Effector memory CD4-positive, alpha-beta T cell (primary cell): ENCODE measurements around the gene TEX54.
"Not testable (repeated sequence)": the region's sequence is repeated elsewhere in the genome, so short reads cannot be mapped to it uniquely, and the experiment has no call there.

ENCODE experiments used
- DNase-seq, 3 donors: peaks; one replicate each; pipeline ENCODE4 v3.0.0-alpha.2; 2020
- H3K27ac ChIP-seq: 2 replicates; pipeline ENCODE4 v1.7.0; 2013; ENCODE audit warnings: mild to moderate bottlenecking, low read length, moderate library complexity; ENCODE audit not compliant: insufficient read depth, poor library complexity, severe bottlenecking
- H3K27me3 ChIP-seq: replicated peaks from 2 replicates; pipeline ENCODE4 v1.7.0; 2013; ENCODE audit warnings: mild to moderate bottlenecking, low read length; ENCODE audit not compliant: insufficient read depth, control insufficient read depth, poor library complexity, severe bottlenecking
- H3K36me3 ChIP-seq: 2 replicates; pipeline ENCODE4 v1.7.0; 2013; ENCODE audit warnings: mild to moderate bottlenecking, low read length, moderate library complexity; ENCODE audit not compliant: control insufficient read depth, insufficient read depth
- H3K4me1 ChIP-seq: 2 replicates; pipeline ENCODE4 v1.7.0; 2013; ENCODE audit warnings: low read length, mild to moderate bottlenecking; ENCODE audit not compliant: control insufficient read depth, insufficient read depth, poor library complexity, severe bottlenecking
- H3K4me3 ChIP-seq: 2 replicates; pipeline ENCODE4 v1.7.0; 2013; ENCODE audit warnings: low read length, low read depth, mild to moderate bottlenecking; ENCODE audit not compliant: insufficient read depth, poor library complexity, severe bottlenecking
- H3K9me3 ChIP-seq: 2 replicates; pipeline ENCODE4 v1.7.0; 2013; ENCODE audit warnings: mild to moderate bottlenecking, low read length, moderate library complexity; ENCODE audit not compliant: control insufficient read depth

Gene TEX54

DNA sequence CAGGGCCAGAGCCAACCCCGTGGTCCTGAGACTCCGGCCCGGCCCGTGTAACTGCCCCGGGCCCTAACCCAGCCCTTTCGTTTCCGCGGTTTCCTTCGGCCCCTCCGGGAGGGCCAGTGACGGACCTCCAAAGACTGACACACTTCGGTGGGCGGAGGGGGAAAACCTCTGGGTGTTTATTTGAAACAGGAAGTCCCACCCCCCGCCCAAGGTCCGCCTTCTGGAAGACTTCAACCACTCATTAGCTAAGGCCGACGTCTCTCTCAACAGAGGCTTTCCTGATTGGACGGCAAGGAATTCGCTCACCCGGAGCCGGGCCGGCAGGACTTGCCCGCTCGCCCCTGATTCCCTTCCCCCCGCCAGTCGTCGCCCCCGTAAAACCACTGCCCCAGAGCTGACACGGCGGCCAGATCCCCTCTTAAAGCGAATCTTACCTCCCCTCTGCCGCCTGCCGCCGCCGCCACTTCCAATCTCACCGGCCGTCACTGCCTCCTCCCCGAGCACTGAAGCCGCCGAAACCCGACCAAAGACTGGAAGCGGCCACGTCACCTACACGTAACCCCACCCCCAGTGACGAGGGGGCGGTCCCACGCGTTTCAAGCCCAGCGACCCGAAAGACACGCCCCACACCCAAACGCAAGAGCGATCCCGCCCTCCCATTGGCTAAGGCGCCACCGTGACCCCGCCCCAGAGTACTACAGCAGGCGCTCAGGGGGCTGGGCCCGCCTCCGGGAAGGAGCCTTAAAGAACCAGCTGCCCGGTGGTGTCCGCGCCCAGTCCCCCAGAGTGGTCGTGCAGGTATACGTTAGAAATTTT, 913 bp downstream of the TEX54 start, which contains the start of gene STX5:
Gene STX5, minus strand, starts transcription at position 532 of the 816 bp plus-strand sequence. CDS start 808 bp downstream, outside the sequence.
- H3K4me3 ChIP-seq: peak within 1 kb of the TSS; percentile 88
- H3K27ac ChIP-seq: peak within 1 kb of the TSS; percentile 97
- peak; percentile 98 to 99 (median 99) for DNase-seq
- H3K27me3 ChIP-seq: no peaks in the 10 kb centered on the region
- peaks cover 17% of the 10 kb centered on the region for H3K4me1 ChIP-seq
- H3K36me3 ChIP-seq: peaks cover 37% of the 10 kb centered on the region
- H3K9me3 ChIP-seq: no peaks in the 10 kb centered on the region

- Histone ChIP-seq H3K4me1 (peaks cover 17% of the 10 kb centered on the region), H3K9me3 (no peaks in the 10 kb centered on the region), H3K4me3 (peak overlapping the region; percentile 88), H3K27ac (peak overlapping the region; percentile 97), H3K27me3 (no peaks in the 10 kb centered on the region), H3K36me3 (peaks cover 36% of the 10 kb centered on the region)
- no peak for DNase-seq
Measured at GRCh38 chr11:62830904-62831519, 1.6 kb downstream of the TEX54 start.

DNA sequence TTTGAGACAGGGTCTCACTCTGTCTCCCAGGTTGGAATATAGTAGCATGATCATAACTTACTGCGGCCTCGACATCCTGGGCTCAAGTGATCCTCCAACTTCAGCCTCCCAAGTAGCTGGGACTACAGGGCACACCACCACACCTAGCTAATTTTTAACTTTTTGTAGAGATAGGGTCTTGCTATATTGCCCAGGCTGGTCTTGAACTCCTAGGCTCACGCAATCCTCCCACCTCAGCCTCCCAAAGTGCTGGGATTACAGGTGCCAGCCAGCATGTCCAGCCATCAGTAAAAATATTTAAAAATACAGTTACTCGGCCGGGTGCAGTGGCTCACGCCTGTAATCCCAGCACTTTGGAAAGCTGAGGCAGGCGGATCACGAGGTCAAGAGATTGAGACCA, 4.5 kb downstream of the TEX54 start:
- H3K27ac ChIP-seq, H3K27me3 ChIP-seq, H3K9me3 ChIP-seq, H3K4me3 ChIP-seq, DNase-seq: not testable (repeated sequence)
- peaks cover 42% of the 10 kb centered on the region for H3K36me3 ChIP-seq
- H3K4me1 ChIP-seq: peaks cover 17% of the 10 kb centered on the region

GRCh38 chr11:62823677-62824076, 9.0 kb downstream of the TEX54 start:
- Histone ChIP-seq H3K4me3 (no peak overlapping the region), H3K4me1 (no peaks in the 10 kb centered on the region), H3K36me3 (peaks cover 68% of the 10 kb centered on the region), H3K9me3 (no peaks in the 10 kb centered on the region), H3K27ac (no peak overlapping the region), H3K27me3 (no peaks in the 10 kb centered on the region)
- DNase-seq: no peak

DNA sequence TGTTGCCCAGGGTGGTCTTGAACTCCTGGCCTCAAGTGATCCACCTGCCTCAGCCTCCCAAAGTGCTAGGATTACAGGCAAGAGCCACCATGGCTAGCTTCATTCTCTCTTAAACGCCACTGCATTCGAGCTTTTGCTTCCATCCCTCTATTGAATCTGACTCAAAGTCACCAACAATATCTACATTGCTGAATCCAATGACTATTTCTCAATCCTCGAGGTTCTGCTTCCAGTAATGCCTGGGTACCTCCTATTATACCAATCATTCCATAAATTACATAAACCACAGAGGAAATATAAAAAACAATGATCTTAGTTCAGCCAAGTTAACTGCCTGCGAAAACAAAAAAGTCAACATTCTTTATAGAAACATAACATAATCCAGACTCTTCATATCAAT, 15.5 kb downstream of the TEX54 start:
- no peak overlapping the region for H3K4me3 ChIP-seq
- no peak for DNase-seq
- H3K27ac ChIP-seq: no peak overlapping the region
- H3K4me1 ChIP-seq: no peaks in the 10 kb centered on the region
- no peaks in the 10 kb centered on the region for H3K27me3 ChIP-seq
- no peaks in the 10 kb centered on the region for H3K9me3 ChIP-seq
- H3K36me3 ChIP-seq: peaks cover 21% of the 10 kb centered on the region

DNA sequence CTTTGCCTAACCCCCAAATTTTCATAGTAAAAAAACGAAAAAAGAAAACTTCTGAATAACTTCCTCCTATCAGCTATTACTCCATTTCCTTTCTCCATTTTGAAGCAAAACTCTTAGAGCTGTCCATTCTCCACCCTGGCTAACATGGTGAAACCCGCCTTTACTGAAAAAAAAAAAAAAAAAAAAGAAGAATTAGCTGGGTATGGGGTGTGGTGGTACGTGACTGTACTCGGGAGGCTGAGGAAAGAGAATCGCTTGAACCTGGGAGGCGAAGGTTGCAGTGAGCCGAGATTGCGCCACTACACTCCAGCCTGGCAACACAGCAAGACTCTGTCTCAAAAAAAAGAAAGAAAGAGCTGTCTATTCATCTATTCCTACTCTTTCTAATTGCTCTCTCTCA, 16.1 kb downstream of the TEX54 start:
- no peak for DNase-seq
- Histone ChIP-seq H3K4me1 (no peaks in the 10 kb centered on the region), H3K27ac (no peak overlapping the region)

GRCh38 chr11:62811659-62812058, 21.0 kb downstream of the TEX54 start:
- no peaks in the 10 kb centered on the region for H3K36me3 ChIP-seq
- no peak overlapping the region for H3K4me3 ChIP-seq
- H3K27ac ChIP-seq: no peak overlapping the region
- no peaks in the 10 kb centered on the region for H3K9me3 ChIP-seq
- no peak for DNase-seq
- no peaks in the 10 kb centered on the region for H3K4me1 ChIP-seq
- H3K27me3 ChIP-seq: no peaks in the 10 kb centered on the region

More for the DNA sequence above, 16.1 kb downstream of the TEX54 start:
- Histone ChIP-seq H3K27me3 (no peaks in the 10 kb centered on the region), H3K36me3 (peaks cover 19% of the 10 kb centered on the region), H3K4me3 (no peak overlapping the region), H3K9me3 (no peaks in the 10 kb centered on the region)

DNA sequence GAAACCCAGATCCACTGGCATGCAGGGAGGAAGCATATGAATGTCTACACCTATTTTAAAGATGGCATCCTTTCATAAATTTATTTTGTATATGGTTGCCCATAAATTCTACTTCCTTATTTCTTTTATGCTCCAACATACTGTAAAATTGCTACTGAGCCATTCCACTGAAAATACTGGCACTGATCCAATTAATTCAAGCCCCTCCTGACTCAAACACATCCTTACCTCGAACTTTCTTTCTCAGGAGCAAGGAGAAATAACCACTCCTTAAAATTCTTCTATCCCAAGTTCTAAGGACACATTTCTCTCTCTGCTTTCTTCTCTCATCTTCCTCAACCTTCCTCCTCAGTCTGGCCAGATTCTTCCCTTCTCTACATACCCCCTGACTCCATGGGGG, 21.9 kb downstream of the TEX54 start:
- no peak overlapping the region for H3K4me3 ChIP-seq
- no peaks in the 10 kb centered on the region for H3K36me3 ChIP-seq
- H3K4me1 ChIP-seq: peaks cover 7% of the 10 kb centered on the region
- no peaks in the 10 kb centered on the region for H3K9me3 ChIP-seq
- no peak overlapping the region for H3K27ac ChIP-seq
- no peaks in the 10 kb centered on the region for H3K27me3 ChIP-seq
- no peak for DNase-seq

DNA sequence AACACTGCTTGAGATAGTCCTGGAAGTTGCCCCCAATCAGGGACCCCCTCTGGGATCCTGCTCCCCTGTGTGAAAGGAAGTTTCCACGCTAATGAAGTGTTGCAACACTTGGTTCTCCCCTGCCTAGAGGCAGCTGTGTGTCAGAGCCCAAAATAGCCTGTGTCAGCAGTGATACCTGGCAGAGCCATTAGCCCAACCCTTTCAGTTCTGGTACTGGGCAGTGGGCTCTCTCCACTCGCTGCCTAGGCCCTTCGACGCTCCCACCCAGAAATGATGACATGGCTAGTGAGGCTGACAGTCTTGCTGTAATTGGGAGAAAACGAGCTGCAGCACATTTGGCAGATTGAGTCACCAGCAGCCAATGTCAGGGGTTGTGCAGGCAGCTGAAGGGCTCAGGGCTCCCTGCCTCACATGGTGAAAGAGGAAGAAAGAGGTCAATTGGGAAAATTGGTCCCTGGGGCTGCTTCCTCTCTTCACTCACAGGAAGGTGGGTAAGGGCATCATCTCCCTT, 26.0 kb downstream of the TEX54 start:
- Histone ChIP-seq H3K36me3 (peaks cover 19% of the 10 kb centered on the region), H3K4me3 (no peak overlapping the region), H3K27ac (no peak overlapping the region), H3K9me3 (no peaks in the 10 kb centered on the region), H3K27me3 (no peaks in the 10 kb centered on the region), H3K4me1 (peaks cover 15% of the 10 kb centered on the region)
- DNase-seq: no peak

- Histone ChIP-seq H3K4me3 (peak overlapping the region; percentile 63), H3K9me3 (no peaks in the 10 kb centered on the region), H3K27me3 (no peaks in the 10 kb centered on the region), H3K36me3 (peaks cover 26% of the 10 kb centered on the region), H3K27ac (peak overlapping the region; percentile 81), H3K4me1 (peaks cover 15% of the 10 kb centered on the region)
- DNase-seq: no peak
Measured at GRCh38 chr11:62805961-62806441, 26.6 kb downstream of the TEX54 start.
